H1 (cell line): Measurements from ENCODE around the gene CCDC148. TPM values are rescaled to one million over a fixed set of nuclear protein-coding genes. Genes with fewer than 3 reads are reported as not detected.

Source experiments
- CTCF ChIA-PET: fragments of 300-600 bp; sonication (Branson Sonifier 250); formaldehyde crosslinking; loops from one replicate; lab custom pipeline; 2021; ENCODE audit not compliant: partially characterized antibody; lab: Charles Lee
- POLR2A ChIA-PET: fragments of 300-600 bp; sonication (Branson Sonifier 250); formaldehyde crosslinking; loops from one replicate; lab custom pipeline; 2021; ENCODE audit warnings: inconsistent platforms; ENCODE audit not compliant: partially characterized antibody; lab: Charles Lee
- DNase-seq, 2 experiments: peaks; one replicate each; pipeline versions ENCODE4 v3.0.0 to v3.0.0-alpha.2; 2010 to 2022; ENCODE audit warnings: low spot score in 2 of 2, low read depth in 1 of 2, mixed read lengths in 1 of 2
- FAIRE-seq: peaks from 2 replicates; lab custom pipeline; 2011; peaks lifted over from hg19 to GRCh38; lab: Jason Lieb, UNC
- H2AFZ ChIP-seq: 2 replicates; pipeline ENCODE4 v1.8.1; 2012; ENCODE audit warnings: low read length, inconsistent platforms
- H2AK5ac ChIP-seq: 2 replicates; pipeline ENCODE4 v1.6.1; 2013; ENCODE audit warnings: low read depth, low read length
- H2BK120ac ChIP-seq: replicated peaks from 2 replicates; pipeline ENCODE3; 2013; ENCODE audit warnings: low read depth, low read length, inconsistent platforms
- H2BK12ac ChIP-seq: 2 replicates; pipeline ENCODE4 v1.6.1; 2013; ENCODE audit warnings: low read depth, low read length
- H2BK15ac ChIP-seq: 2 replicates; pipeline ENCODE4 v1.6.1; 2013; ENCODE audit warnings: low read length
- H2BK20ac ChIP-seq: 2 replicates; pipeline ENCODE4 v1.6.1; 2013; ENCODE audit warnings: low read length
- H2BK5ac ChIP-seq: 2 replicates; pipeline ENCODE4 v1.6.1; 2013; ENCODE audit warnings: low read depth, low read length
- H3K14ac ChIP-seq: 2 replicates; pipeline ENCODE4 v1.6.1; 2013; ENCODE audit warnings: inconsistent platforms; ENCODE audit not compliant: insufficient read length
- H3K18ac ChIP-seq: 2 replicates; pipeline ENCODE4 v1.6.1; 2013; ENCODE audit warnings: low read length; ENCODE audit errors: extremely low read depth
- H3K23ac ChIP-seq: 2 replicates; pipeline ENCODE4 v1.6.1; 2013; ENCODE audit warnings: inconsistent platforms; ENCODE audit not compliant: insufficient read length
- H3K23me2 ChIP-seq: 2 replicates; pipeline ENCODE4 v1.6.1; 2013; ENCODE audit warnings: low read depth, low read length
- H3K27ac ChIP-seq: 2 replicates; pipeline ENCODE4 v1.6.1; 2011; ENCODE audit warnings: low read depth, low read length, inconsistent platforms
- H3K27me3 ChIP-seq, 4 experiments: replicated peaks in 1 of 4; 1 replicate in 1 of 4; 2 replicates in 3 of 4; pipeline versions ENCODE4 v1.6.1 to v1.8.1; 2011 to 2013; ENCODE audit warnings: low read length in 3 of 4, mild to moderate bottlenecking in 3 of 4, inconsistent platforms in 2 of 4, mixed read lengths in 2 of 4, moderate library complexity in 1 of 4; ENCODE audit not compliant: control insufficient read depth in 3 of 4, insufficient read depth in 3 of 4; ENCODE audit errors: extremely low read depth in 1 of 4
- H3K36me3 ChIP-seq, 4 experiments: 2 replicates each; pipeline versions ENCODE4 v1.6.1 to v1.8.1; 2011 to 2013; ENCODE audit warnings: mild to moderate bottlenecking in 4 of 4, low read length in 3 of 4, moderate library complexity in 2 of 4, control low read depth in 1 of 4, inconsistent platforms in 1 of 4; ENCODE audit not compliant: insufficient read depth in 4 of 4, control insufficient read depth in 2 of 4
- H3K4ac ChIP-seq: replicated peaks from 2 replicates; pipeline ENCODE3; 2013; ENCODE audit warnings: low read length, low read depth, mixed read lengths, inconsistent platforms; ENCODE audit not compliant: insufficient read length
- H3K4me1 ChIP-seq, 4 experiments: replicated peaks in 1 of 4; 1 replicate in 1 of 4; 2 replicates in 3 of 4; pipeline versions ENCODE4 v1.6.1 to v1.8.1; 2011 to 2013; ENCODE audit warnings: low read length in 3 of 4, inconsistent platforms in 2 of 4, mixed read lengths in 1 of 4; ENCODE audit not compliant: insufficient read depth in 4 of 4, control insufficient read depth in 3 of 4
- H3K4me2 ChIP-seq, 2 experiments: 2 replicates each; pipeline versions ENCODE4 v1.6.1 to v1.8.1; 2011 to 2013; ENCODE audit warnings: low read depth in 2 of 2, low read length in 2 of 2, control low read depth in 1 of 2, inconsistent platforms in 1 of 2, mild to moderate bottlenecking in 1 of 2; ENCODE audit not compliant: insufficient read depth in 1 of 2
- H3K4me3 ChIP-seq, 4 experiments: fragments of 200-600, 300-600 bp in 1 of 4; sonication (generic), shearing (Covaris generic), sonication (Bioruptor Twin) in 1 of 4; 2 replicates each; pipeline versions ENCODE4 v1.5.1 to v1.8.1; 2011 to 2016; ENCODE audit warnings: low read length in 4 of 4, low read depth in 3 of 4, control low read depth in 2 of 4, inconsistent platforms in 2 of 4, mild to moderate bottlenecking in 2 of 4, mixed read lengths in 1 of 4, moderate library complexity in 1 of 4; ENCODE audit not compliant: insufficient read depth in 2 of 4; ENCODE audit errors: extremely low read depth in 1 of 4
- H3K56ac ChIP-seq: replicated peaks from 2 replicates; pipeline ENCODE3; 2013; ENCODE audit warnings: low read depth, mild to moderate bottlenecking, mixed read lengths, low read length, inconsistent platforms; ENCODE audit not compliant: insufficient read length
- H3K79me1 ChIP-seq: 2 replicates; pipeline ENCODE4 v1.6.1; 2013; ENCODE audit warnings: low read depth, low read length, control low read depth
- H3K79me2 ChIP-seq, 2 experiments: 2 replicates each; pipeline versions ENCODE4 v1.6.1 to v1.8.1; 2012 to 2013; ENCODE audit warnings: low read length in 2 of 2, mild to moderate bottlenecking in 2 of 2, inconsistent platforms in 1 of 2; ENCODE audit not compliant: insufficient read depth in 2 of 2, control insufficient read depth in 1 of 2
- H3K9ac ChIP-seq, 4 experiments: replicated peaks in 1 of 4; 1 replicate in 1 of 4; 2 replicates in 3 of 4; pipeline versions ENCODE4 v1.6.1 to v1.8.1; 2011 to 2013; ENCODE audit warnings: low read depth in 3 of 4, low read length in 3 of 4, control low read depth in 2 of 4, mild to moderate bottlenecking in 2 of 4, moderate library complexity in 2 of 4, inconsistent platforms in 1 of 4; ENCODE audit errors: extremely low read depth in 1 of 4
- H3K9me3 ChIP-seq, 2 experiments: 2 replicates each; pipeline versions ENCODE4 v1.6.1 to v1.8.1; 2012 to 2013; ENCODE audit warnings: mild to moderate bottlenecking in 2 of 2, moderate library complexity in 2 of 2, control low read depth in 1 of 2, inconsistent platforms in 1 of 2, low read depth in 1 of 2, low read length in 1 of 2, mixed read lengths in 1 of 2; ENCODE audit not compliant: insufficient read depth in 2 of 2
- H4K20me1 ChIP-seq, 2 experiments: replicated peaks in 1 of 2; 2 replicates each; pipeline versions ENCODE3 to v1.8.1; 2011 to 2013; ENCODE audit warnings: inconsistent platforms in 2 of 2, low read length in 2 of 2, mild to moderate bottlenecking in 1 of 2; ENCODE audit not compliant: insufficient read depth in 2 of 2, control insufficient read depth in 1 of 2
- H4K5ac ChIP-seq: 2 replicates; pipeline ENCODE4 v1.6.1; 2013; ENCODE audit warnings: low read length, low read depth, mixed read lengths, inconsistent platforms; ENCODE audit not compliant: insufficient read length
- H4K8ac ChIP-seq: 2 replicates; pipeline ENCODE4 v1.8.0; 2013; ENCODE audit warnings: mild to moderate bottlenecking, moderate library complexity, low read length, inconsistent platforms; ENCODE audit not compliant: insufficient read depth; ENCODE audit errors: extremely low read depth
- H4K91ac ChIP-seq: replicated peaks from 2 replicates; pipeline ENCODE3; 2013; ENCODE audit warnings: low read length, mixed read lengths, inconsistent platforms; ENCODE audit not compliant: insufficient read length
- CEBPB ChIP-seq: IDR thresholded peaks from 2 replicates; pipeline ENCODE4 v1.6.1; 2012; ENCODE audit warnings: low read depth, low read length
- CHD1 ChIP-seq: IDR thresholded peaks from 2 replicates; pipeline ENCODE4 v1.6.1; 2012; ENCODE audit warnings: low read depth, low read length, improper control_type of control experiment
- EGR1 ChIP-seq: IDR thresholded peaks from 2 replicates; pipeline ENCODE4 v1.6.1; 2011; ENCODE audit warnings: low read depth, low read length, borderline replicate concordance
- EP300 ChIP-seq, 2 experiments: IDR thresholded peaks; 1 replicate in 1 of 2; 2 replicates in 1 of 2; pipeline ENCODE4 v1.6.1; 2011 to 2012; ENCODE audit warnings: low read depth in 2 of 2, low read length in 2 of 2, mild to moderate bottlenecking in 2 of 2, borderline replicate concordance in 1 of 2, inconsistent platforms in 1 of 2, moderate library complexity in 1 of 2
- GABPA ChIP-seq: IDR thresholded peaks from 2 replicates; pipeline ENCODE4 v1.6.1; 2011; ENCODE audit warnings: mild to moderate bottlenecking, low read length, moderate library complexity, borderline replicate concordance; ENCODE audit not compliant: insufficient read depth
- NRF1 ChIP-seq: IDR thresholded peaks from 2 replicates; pipeline ENCODE4 v1.6.1; 2011; ENCODE audit warnings: mild to moderate bottlenecking, low read depth, low read length, improper control_type of control experiment
- RNF2 ChIP-seq: fragments of 200-900, 300-1000 bp; sonication (generic); IDR thresholded peaks from 2 replicates; pipeline ENCODE4 v1.7.1; 2016; ENCODE audit warnings: borderline replicate concordance, low read depth, mild to moderate bottlenecking, antibody characterized with exemption, low read length; ENCODE audit not compliant: poor library complexity, severe bottlenecking; ENCODE audit errors: missing control alignments
- SIN3A ChIP-seq, 2 experiments: IDR thresholded peaks in 1 of 2; conservative IDR thresholded peaks in 1 of 2; 2 replicates each; pipeline ENCODE4 v1.6.1; 2011 to 2012; ENCODE audit warnings: low read length in 2 of 2, improper control_type of control experiment in 1 of 2, low read depth in 1 of 2, mild to moderate bottlenecking in 1 of 2
- SIX5 ChIP-seq: IDR thresholded peaks from 2 replicates; pipeline ENCODE4 v1.6.1; 2011; ENCODE audit warnings: mild to moderate bottlenecking, low read depth, low read length
- SP4 ChIP-seq: IDR thresholded peaks from 2 replicates; pipeline ENCODE4 v1.6.1; 2012; ENCODE audit warnings: low read length, inconsistent platforms
- SRF ChIP-seq: IDR thresholded peaks from 2 replicates; pipeline ENCODE4 v1.6.1; 2011; ENCODE audit warnings: mild to moderate bottlenecking, low read depth, low read length, moderate library complexity
- WGBS, 2 experiments: shearing (Covaris generic) in 1 of 2; methylation state at CpG; one replicate each; pipeline versions ENCODE4 v1.1.6 to v1.1.7; 2013 to 2015; ENCODE audit warnings: low lambda C conversion rate in 2 of 2, mixed read lengths in 2 of 2, inconsistent platforms in 1 of 2, low coverage in 1 of 2, missing lambda C conversion rate in 1 of 2; ENCODE audit not compliant: insufficient replicate concordance in 2 of 2, insufficient coverage in 1 of 2, insufficient read length in 1 of 2; ENCODE audit errors: extremely low coverage in 1 of 2, missing lambda C conversion rate in 1 of 2; 5-methylcytosine and 5-hydroxymethylcytosine counted together
- polyA plus RNA-seq, 7 experiments: library from polyadenylated mRNA; depleted of rRNA in 3 of 7; stranded (reverse) in 5 of 7; unstranded in 2 of 7; fragments of >200 nt in 5 of 7; fragments of 200-250 nt in 2 of 7; gene quantifications; 1 replicate in 5 of 7; 2 replicates in 1 of 7; 4 replicates in 1 of 7; pipeline versions ENCODE4 v1.2.1 to v1.2.3, GENCODE V29; 2011 to 2013; ENCODE audit warnings: missing spikeins in 2 of 7, mixed read lengths in 2 of 7
- total RNA-seq: library from RNA; stranded (reverse); fragmentation: NEBNext Ultra II Directional; extraction: Animal tissue kit (Norgen Biotek cat#: 25700); gene quantifications from 2 replicates; pipeline ENCODE4 v1.2.1, GENCODE V29; 2021
- TF ChIP-seq, protein P1 (sequence below): IDR thresholded peaks from 2 replicates; pipeline ENCODE4 v1.6.1; 2012; ENCODE audit warnings: low read length, inconsistent platforms

Gene CCDC148
- total and polyA plus RNA-seq, 2 of the 8 experiments (the other 6 are each of a cell fraction or from before 2014, with no cell fraction given): 0.45 to 1.3 TPM

DNA sequence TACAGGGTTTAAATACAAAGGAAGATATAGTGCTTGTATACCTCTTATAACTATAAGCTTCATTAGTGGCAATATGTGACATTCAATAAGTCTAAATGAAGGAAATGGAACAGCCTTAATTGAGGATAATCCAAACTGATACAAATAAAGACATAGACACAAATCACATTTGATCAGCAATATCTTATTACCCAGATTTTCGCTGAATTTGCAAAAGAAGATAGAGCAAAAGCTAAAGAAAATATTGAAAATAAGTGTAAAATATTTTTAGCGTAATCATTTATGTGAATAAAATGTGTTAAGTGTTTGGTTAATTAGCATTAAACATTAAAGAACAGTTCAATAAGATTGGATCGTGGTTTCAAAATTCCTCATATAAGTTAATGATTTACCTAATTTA is 51.2 kb downstream of the CCDC148 start:
- Histone ChIP-seq H4K8ac (no peak overlapping the region), H3K79me2 (no peaks in the 10 kb centered on the region), H3K18ac (no peak overlapping the region), H3K14ac (no peak overlapping the region), H4K91ac (no peak overlapping the region), H2BK20ac (no peak overlapping the region), H3K79me1 (no peaks in the 10 kb centered on the region), H3K9ac (no peak overlapping the region), H3K27me3 (no peaks in the 10 kb centered on the region; a peak in 1 of 7 replicates), H3K9me3 (peaks cover 0 to 3% of the 10 kb centered on the region in 2 experiments; a peak in 1 of 4 replicates), H4K20me1 (no peaks in the 10 kb centered on the region), H3K56ac (no peak overlapping the region), H3K4ac (no peak overlapping the region), H3K23me2 (no peaks in the 10 kb centered on the region), H3K4me2 (no peak overlapping the region), H2BK12ac (no peak overlapping the region), H3K36me3 (peaks cover 0 to 2% (median 0%) of the 10 kb centered on the region in 4 experiments; a peak in 1 of 8 replicates), H3K27ac (no peak overlapping the region), H4K5ac (no peak overlapping the region), H3K4me3 (no peak overlapping the region), H2AK5ac (no peak overlapping the region), H3K23ac (no peak overlapping the region), H3K4me1 (peaks cover 0 to 3% (median 1%) of the 10 kb centered on the region in 4 experiments; a peak in 2 of 7 replicates), H2BK5ac (no peak overlapping the region), H2BK120ac (no peak overlapping the region), H2AFZ (no peak overlapping the region), H2BK15ac (no peak overlapping the region)
- CTCF ChIA-PET: interaction anchor here (0.6 kb wide), 1 partner anchor 227 kb away, joined by 3 read pairs; no protein-coding TSS in a partner anchor
- POLR2A ChIA-PET: interaction anchor here (0.5 kb wide), 1 partner anchor 352 kb away, joined by 3 read pairs; no protein-coding TSS in a partner anchor
- no peak for FAIRE-seq
- WGBS, 2 experiments: 88 to 100% methylated on average over 1 to 3 of the region's 3 CpGs
- no peak for DNase-seq
- TF ChIP-seq, protein P1, sequence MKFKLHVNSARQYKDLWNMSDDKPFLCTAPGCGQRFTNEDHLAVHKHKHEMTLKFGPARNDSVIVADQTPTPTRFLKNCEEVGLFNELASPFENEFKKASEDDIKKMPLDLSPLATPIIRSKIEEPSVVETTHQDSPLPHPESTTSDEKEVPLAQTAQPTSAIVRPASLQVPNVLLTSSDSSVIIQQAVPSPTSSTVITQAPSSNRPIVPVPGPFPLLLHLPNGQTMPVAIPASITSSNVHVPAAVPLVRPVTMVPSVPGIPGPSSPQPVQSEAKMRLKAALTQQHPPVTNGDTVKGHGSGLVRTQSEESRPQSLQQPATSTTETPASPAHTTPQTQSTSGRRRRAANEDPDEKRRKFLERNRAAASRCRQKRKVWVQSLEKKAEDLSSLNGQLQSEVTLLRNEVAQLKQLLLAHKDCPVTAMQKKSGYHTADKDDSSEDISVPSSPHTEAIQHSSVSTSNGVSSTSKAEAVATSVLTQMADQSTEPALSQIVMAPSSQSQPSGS: no peak
- TF ChIP-seq SP4 (no peak), SRF (no peak), CHD1 (no peak), EP300 (IDR thresholded peaks at IDR 0.05; ENCODE audit: borderline replicate concordance in 1 of 2, low read depth in 2 of 2, low read length in 2 of 2) (no peak), GABPA (no peak), SIX5 (no peak), NRF1 (no peak), CEBPB (no peak), SIN3A (conservative IDR thresholded peaks at IDR 0.05 in 1 of 2, IDR thresholded peaks at IDR 0.05 in 1 of 2; ENCODE audit: low read depth in 1 of 2, low read length in 2 of 2) (no peak), RNF2 (no peak), EGR1 (no peak)
